Testis (tissue), 2 donors: ENCODE measurements around the gene GOLM1.

ENCODE experiments used
- CTCF ChIP-seq, 3 experiments: fragments of 450-650 bp in 2 of 3; fragments of 200-600 bp in 1 of 3; sonication (generic) in 1 of 3; IDR thresholded peaks; one replicate each; pipeline ENCODE4 v1.5.1; 2016 to 2019; ENCODE audit warnings: antibody characterized with exemption in 3 of 3, mild to moderate bottlenecking in 2 of 3, moderate library complexity in 1 of 3
- POLR2A ChIP-seq: fragments of 450-650 bp; IDR thresholded peaks from one replicate; pipeline ENCODE4 v1.6.1; 2017; ENCODE audit warnings: antibody characterized with exemption, mild to moderate bottlenecking, moderate library complexity

- no peak for TF ChIP-seq CTCF (IDR thresholded peaks at IDR 0.05)
- TF ChIP-seq POLR2A = no peak
These were observed 41.9 kb downstream of the GOLM1 start for GRCh38 chr9:86057491-86057890.
